BLaER1 treated with 17β-estradiol and CSF1 and Interleukin-3, amounts not matched to agents 10 nM and 100 nM (cell line): ENCODE measurements around the gene NCKIPSD.

ENCODE experiments used
- H3K27ac ChIP-seq, 11 experiments: shearing (Covaris generic); formaldehyde crosslinking; 2 replicates each; pipeline ENCODE4 v1.8.1; 2022
- H3K27me3 ChIP-seq, 11 experiments: shearing (Covaris generic); formaldehyde crosslinking; 2 replicates each; pipeline ENCODE4 v1.8.1; 2022
- H3K36me3 ChIP-seq, 11 experiments: shearing (Covaris generic); formaldehyde crosslinking; 2 replicates each; pipeline ENCODE4 v1.8.1; 2022
- H3K4me1 ChIP-seq, 10 experiments: shearing (Covaris generic); formaldehyde crosslinking; 2 replicates each; pipeline ENCODE4 v1.8.1; 2022
- H3K4me2 ChIP-seq, 11 experiments: shearing (Covaris generic); formaldehyde crosslinking; 2 replicates each; pipeline ENCODE4 v1.8.1; 2022
- H3K4me3 ChIP-seq, 10 experiments: shearing (Covaris generic); formaldehyde crosslinking; 2 replicates each; pipeline ENCODE4 v1.8.1; 2022
- H3K9ac ChIP-seq, 11 experiments: shearing (Covaris generic); formaldehyde crosslinking; 2 replicates each; pipeline ENCODE4 v1.8.1; 2022
- H3K9me3 ChIP-seq, 11 experiments: shearing (Covaris generic); formaldehyde crosslinking; replicated peaks in 1 of 11; 2 replicates each; pipeline ENCODE4 v1.8.1; 2022
- H4K20me1 ChIP-seq, 11 experiments: shearing (Covaris generic); formaldehyde crosslinking; 2 replicates each; pipeline ENCODE4 v1.8.1; 2022
- Cebpa-rat ChIP-seq, 11 experiments: shearing (Covaris generic); IDR thresholded peaks; 2 replicates each; pipeline ENCODE4 v1.8.1; 2022

The NCKIPSD gene

DNA sequence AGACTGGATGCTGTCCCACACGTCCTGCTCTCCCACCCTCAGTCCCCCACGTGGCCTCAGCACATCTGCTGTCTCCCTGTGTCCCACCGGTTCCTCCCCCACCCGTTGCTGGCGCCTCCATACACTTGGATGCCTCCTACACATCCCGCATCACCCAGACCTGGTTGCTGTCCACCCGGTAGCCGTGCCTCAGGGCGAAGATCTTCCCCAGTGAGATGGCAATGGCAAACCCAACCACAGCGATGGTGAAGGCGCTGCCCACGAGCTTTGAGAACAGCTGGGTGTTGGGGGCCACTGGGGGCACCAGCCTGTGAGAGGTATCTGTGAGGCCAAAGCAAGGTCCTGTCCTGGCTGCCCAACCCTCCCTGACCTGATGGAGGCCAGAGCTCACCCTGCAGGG lies 54.9 kb downstream of the NCKIPSD start:
- H3K27me3 ChIP-seq, result no peaks in the 10 kb centered on the region
- no peak for TF ChIP-seq Cebpa-rat (IDR thresholded peaks at IDR 0.05)
- no peaks in the 10 kb centered on the region for H3K9me3 ChIP-seq
- no peak overlapping the region for H3K27ac ChIP-seq
- H3K4me3 ChIP-seq, result no peak overlapping the region
- no peak overlapping the region for H3K9ac ChIP-seq
- H3K4me1 ChIP-seq, result peaks cover 12 to 25% (median 15%) of the 10 kb centered on the region in 10 experiments
- no peak overlapping the region for H3K4me2 ChIP-seq
- H4K20me1 ChIP-seq, result peaks cover 0 to 58% (median 15%) of the 10 kb centered on the region in 11 experiments; a peak in 15 of 22 replicates
- peaks cover 33 to 83% (median 75%) of the 10 kb centered on the region in 11 experiments for H3K36me3 ChIP-seq

DNA sequence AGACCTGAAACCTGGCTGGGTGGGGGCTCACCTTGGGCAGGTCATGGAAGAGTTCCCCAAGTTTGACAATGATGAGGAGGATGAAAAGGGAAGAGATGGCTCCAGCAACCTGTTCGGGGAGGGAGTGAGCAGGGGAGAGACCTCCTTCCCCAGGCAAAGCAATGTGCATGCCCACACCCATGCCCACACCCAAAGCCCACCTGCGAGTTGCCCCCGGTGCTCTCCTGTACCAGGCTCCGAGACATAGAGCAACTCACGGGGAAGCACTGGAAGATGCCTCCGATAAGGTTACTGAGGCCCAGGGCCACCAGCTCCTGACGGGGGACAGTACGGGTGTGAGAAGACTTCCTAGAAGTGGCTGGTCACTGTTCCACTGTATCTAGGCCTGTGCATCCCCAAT lies 55.3 kb downstream of the NCKIPSD start:
- Histone ChIP-seq H3K4me3 (no peak overlapping the region), H3K27ac (no peak overlapping the region), H3K4me2 (no peak overlapping the region), H3K9me3 (no peaks in the 10 kb centered on the region), H3K9ac (no peak overlapping the region), H4K20me1 (peaks cover 0 to 58% (median 15%) of the 10 kb centered on the region in 11 experiments; a peak in 15 of 22 replicates), H3K27me3 (no peaks in the 10 kb centered on the region), H3K36me3 (peaks cover 33 to 87% (median 79%) of the 10 kb centered on the region in 11 experiments), H3K4me1 (peaks cover 9 to 21% (median 15%) of the 10 kb centered on the region in 10 experiments)
- no peak for TF ChIP-seq Cebpa-rat (IDR thresholded peaks at IDR 0.05)

GRCh38 chr3:48629894-48630293 lies 55.8 kb downstream of the NCKIPSD start:
- Histone ChIP-seq H3K4me2 (no peak overlapping the region), H3K27me3 (no peaks in the 10 kb centered on the region), H3K36me3 (peaks cover 33 to 92% (median 84%) of the 10 kb centered on the region in 11 experiments), H3K27ac (no peak overlapping the region), H3K9me3 (no peaks in the 10 kb centered on the region), H3K4me3 (no peak overlapping the region), H3K9ac (no peak overlapping the region), H3K4me1 (peaks cover 9 to 20% (median 15%) of the 10 kb centered on the region in 10 experiments), H4K20me1 (peaks cover 0 to 58% (median 15%) of the 10 kb centered on the region in 11 experiments; a peak in 15 of 22 replicates)
- TF ChIP-seq Cebpa-rat (IDR thresholded peaks at IDR 0.05), result no peak

DNA sequence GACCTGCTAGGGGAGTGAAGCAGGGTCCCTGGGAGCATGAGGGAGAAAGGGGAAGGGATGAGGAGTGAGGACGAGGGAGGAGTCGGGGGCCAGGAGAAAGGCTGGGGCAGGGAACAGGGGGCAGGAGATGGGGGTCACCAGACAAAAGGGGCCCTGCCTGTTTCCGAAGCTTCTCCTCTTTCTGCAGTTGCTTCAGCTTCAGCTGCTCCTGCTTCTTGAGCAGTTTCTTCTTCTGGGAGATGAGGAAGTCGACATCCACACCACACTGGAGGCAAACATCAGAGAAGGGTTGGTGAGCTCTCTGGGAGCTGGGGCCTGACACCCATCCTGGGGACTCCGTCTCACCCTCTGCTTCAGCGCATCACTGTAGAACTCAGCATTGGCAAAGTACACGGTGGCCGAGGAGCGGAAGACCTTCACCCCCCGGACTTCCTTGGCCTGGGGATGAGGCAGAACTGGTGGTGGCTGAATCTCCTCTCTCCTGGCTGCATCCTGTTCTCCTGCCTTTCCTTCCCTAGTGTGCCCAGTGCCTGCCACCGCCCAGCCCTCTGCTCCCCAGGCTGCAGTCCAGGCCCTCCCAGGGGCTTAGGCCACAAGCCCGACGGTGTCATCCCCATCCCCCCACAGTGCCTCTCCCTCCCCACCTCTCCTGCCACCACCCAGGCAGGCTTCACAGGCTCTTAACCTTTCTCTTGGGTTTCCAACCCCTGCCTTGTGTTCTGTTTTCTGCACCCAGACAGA lies 57.3 kb downstream of the NCKIPSD start:
- TF ChIP-seq Cebpa-rat (IDR thresholded peaks at IDR 0.05), result no peak
- no peak overlapping the region for H3K4me2 ChIP-seq
- peaks cover 33 to 94% (median 87%) of the 10 kb centered on the region in 11 experiments for H3K36me3 ChIP-seq
- H3K4me1 ChIP-seq, result peaks cover 0 to 14% (median 4%) of the 10 kb centered on the region in 10 experiments; a peak in 10 of 20 replicates
- no peak overlapping the region for H3K4me3 ChIP-seq
- H3K27ac ChIP-seq, result no peak overlapping the region
- H3K9me3 ChIP-seq, result no peaks in the 10 kb centered on the region
- peaks cover 0 to 46% (median 4%) of the 10 kb centered on the region in 11 experiments; a peak in 10 of 22 replicates for H4K20me1 ChIP-seq
- H3K27me3 ChIP-seq, result no peaks in the 10 kb centered on the region
- H3K9ac ChIP-seq, result no peak overlapping the region; a peak in 1 of 22 replicates

- Histone ChIP-seq H3K4me2 (no peak overlapping the region), H3K4me3 (no peak overlapping the region), H3K9ac (no peak overlapping the region), H3K4me1 (peaks cover 0 to 20% (median 12%) of the 10 kb centered on the region in 10 experiments; a peak in 12 of 20 replicates), H3K27ac (no peak overlapping the region), H3K9me3 (peaks cover 0 to 5% (median 0%) of the 10 kb centered on the region in 11 experiments; a peak in 1 of 22 replicates), H3K27me3 (no peaks in the 10 kb centered on the region), H4K20me1 (peaks cover 0 to 19% (median 0%) of the 10 kb centered on the region in 11 experiments; a peak in 2 of 22 replicates), H3K36me3 (peaks cover 19 to 69% (median 59%) of the 10 kb centered on the region in 11 experiments)
- no peak for TF ChIP-seq Cebpa-rat (IDR thresholded peaks at IDR 0.05)
Observed at GRCh38 chr3:48625600-48625999, 60.1 kb downstream of the NCKIPSD start.

- H3K27ac ChIP-seq, result no peak overlapping the region
- peaks cover 16 to 67% (median 52%) of the 10 kb centered on the region in 11 experiments for H3K36me3 ChIP-seq
Observed at GRCh38 chr3:48624767-48625166, 60.9 kb downstream of the NCKIPSD start.

GRCh38 chr3:48623851-48624547 lies 61.7 kb downstream of the NCKIPSD start:
- Histone ChIP-seq H3K4me2 (peak overlapping the region in 2 of 11 experiments; percentile 39 to 45; a peak in 2 of 22 replicates), H3K9ac (no peak overlapping the region), H3K4me1 (peaks cover 0 to 20% (median 12%) of the 10 kb centered on the region in 10 experiments; a peak in 12 of 20 replicates), H3K27ac (no peak overlapping the region), H3K27me3 (no peaks in the 10 kb centered on the region), H3K9me3 (peaks cover 0 to 21% (median 6%) of the 10 kb centered on the region in 11 experiments; a peak in 18 of 22 replicates), H3K4me3 (no peak overlapping the region), H3K36me3 (peaks cover 16 to 63% (median 47%) of the 10 kb centered on the region in 11 experiments), H4K20me1 (peaks cover 0 to 19% (median 0%) of the 10 kb centered on the region in 11 experiments; a peak in 2 of 22 replicates)
- TF ChIP-seq Cebpa-rat (IDR thresholded peaks at IDR 0.05), result no peak

More at GRCh38 chr3:48624767-48625166, 60.9 kb downstream of the NCKIPSD start:
- no peak overlapping the region for H3K4me2 ChIP-seq
- H3K4me1 ChIP-seq, result peaks cover 0 to 20% (median 12%) of the 10 kb centered on the region in 10 experiments; a peak in 12 of 20 replicates
- H3K27me3 ChIP-seq, result no peaks in the 10 kb centered on the region
- no peak overlapping the region for H3K9ac ChIP-seq
- no peak overlapping the region for H3K4me3 ChIP-seq
- peaks cover 0 to 13% (median 0%) of the 10 kb centered on the region in 11 experiments; a peak in 9 of 22 replicates for H3K9me3 ChIP-seq
- peaks cover 0 to 19% (median 0%) of the 10 kb centered on the region in 11 experiments; a peak in 2 of 22 replicates for H4K20me1 ChIP-seq
- no peak for TF ChIP-seq Cebpa-rat (IDR thresholded peaks at IDR 0.05)
